ENCODE results near the gene SND1.

SND1 gene

GRCh38 chr7:128020159-128020558, 368.2 kb downstream of the SND1 start:
- TF ChIP-seq CTCF (IDR thresholded peaks at IDR 0.05; ENCODE audit: low read depth, low read length): no peak
- H3K4me3 ChIP-seq (ENCODE audit: low read depth, low read length): no peak overlapping the region

GRCh38 chr7:128021366-128021765, 369.4 kb downstream of the SND1 start:
- H3K4me3 ChIP-seq (ENCODE audit: low read depth, low read length): no peak overlapping the region
- no peak for TF ChIP-seq CTCF (IDR thresholded peaks at IDR 0.05; ENCODE audit: low read depth, low read length)

GRCh38 chr7:128022631-128023532, 370.9 kb downstream of the SND1 start:
- TF ChIP-seq CTCF (IDR thresholded peaks at IDR 0.05; ENCODE audit: low read depth, low read length): no peak
- no peak overlapping the region for H3K4me3 ChIP-seq (ENCODE audit: low read depth, low read length)

- no peak for TF ChIP-seq CTCF (IDR thresholded peaks at IDR 0.05; ENCODE audit: low read depth, low read length)
- no peak overlapping the region for H3K4me3 ChIP-seq (ENCODE audit: low read depth, low read length)
Observed at GRCh38 chr7:128024151-128024550, 372.2 kb downstream of the SND1 start.

- no peak for TF ChIP-seq CTCF (IDR thresholded peaks at IDR 0.05; ENCODE audit: low read depth, low read length)
- no peak overlapping the region for H3K4me3 ChIP-seq (ENCODE audit: low read depth, low read length)
Observed at GRCh38 chr7:128025380-128025779, 373.4 kb downstream of the SND1 start.

GRCh38 chr7:128025819-128026218, 373.8 kb downstream of the SND1 start:
- H3K4me3 ChIP-seq (ENCODE audit: low read depth, low read length): no peak overlapping the region
- no peak for TF ChIP-seq CTCF (IDR thresholded peaks at IDR 0.05; ENCODE audit: low read depth, low read length)

GRCh38 chr7:128026551-128026950, 374.6 kb downstream of the SND1 start:
- no peak for TF ChIP-seq CTCF (IDR thresholded peaks at IDR 0.05; ENCODE audit: low read depth, low read length)
- no peak overlapping the region for H3K4me3 ChIP-seq (ENCODE audit: low read depth, low read length)
